ENCODE data around the gene SSTR3. TPM values are rescaled to one million over a fixed set of nuclear protein-coding genes. Genes with fewer than 3 reads are reported as not detected.

SSTR3 gene
- total RNA-seq, 4 donors from 2014 or later: 0.16 to 0.41 TPM; not detected in 2

- DNase-seq: no peak
- in situ Hi-C loops (cut with MboI; ENCODE audit: low pct_ligation_motif_present in 1 of 4, low pct_unique_long_range_greater_than_20kb in 1 of 4, low sequenced_read_pairs in 3 of 4): no loop called here
- H3K27ac ChIP-seq: peak overlapping the region; percentile 27 to 78 (median 50)
- WGBS, 2 donors (ENCODE audit: low coverage in 1 of 2): 67 to 88% methylated on average over 5 to 18 of the region's 18 CpGs
- H3K27me3 ChIP-seq: no peaks in the 10 kb centered on the region
- no peaks in the 10 kb centered on the region for H3K36me3 ChIP-seq
- H3K4me3 ChIP-seq: no peak overlapping the region
- peaks cover 33 to 51% (median 44%) of the 10 kb centered on the region in 4 donors for H3K4me1 ChIP-seq
- intact Hi-C loops (cut with DNase I; ENCODE audit: low total_unique reads): no loop called here
- no peaks in the 10 kb centered on the region for H3K9me3 ChIP-seq
- TF ChIP-seq EP300 (IDR thresholded peaks at IDR 0.05; ENCODE audit: low read depth): no peak
- no peak for TF ChIP-seq POLR2AphosphoS5 (IDR thresholded peaks at IDR 0.05)
- TF ChIP-seq POLR2A (IDR thresholded peaks at IDR 0.05): no peak
- TF ChIP-seq, protein P1, sequence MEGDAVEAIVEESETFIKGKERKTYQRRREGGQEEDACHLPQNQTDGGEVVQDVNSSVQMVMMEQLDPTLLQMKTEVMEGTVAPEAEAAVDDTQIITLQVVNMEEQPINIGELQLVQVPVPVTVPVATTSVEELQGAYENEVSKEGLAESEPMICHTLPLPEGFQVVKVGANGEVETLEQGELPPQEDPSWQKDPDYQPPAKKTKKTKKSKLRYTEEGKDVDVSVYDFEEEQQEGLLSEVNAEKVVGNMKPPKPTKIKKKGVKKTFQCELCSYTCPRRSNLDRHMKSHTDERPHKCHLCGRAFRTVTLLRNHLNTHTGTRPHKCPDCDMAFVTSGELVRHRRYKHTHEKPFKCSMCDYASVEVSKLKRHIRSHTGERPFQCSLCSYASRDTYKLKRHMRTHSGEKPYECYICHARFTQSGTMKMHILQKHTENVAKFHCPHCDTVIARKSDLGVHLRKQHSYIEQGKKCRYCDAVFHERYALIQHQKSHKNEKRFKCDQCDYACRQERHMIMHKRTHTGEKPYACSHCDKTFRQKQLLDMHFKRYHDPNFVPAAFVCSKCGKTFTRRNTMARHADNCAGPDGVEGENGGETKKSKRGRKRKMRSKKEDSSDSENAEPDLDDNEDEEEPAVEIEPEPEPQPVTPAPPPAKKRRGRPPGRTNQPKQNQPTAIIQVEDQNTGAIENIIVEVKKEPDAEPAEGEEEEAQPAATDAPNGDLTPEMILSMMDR (IDR thresholded peaks at IDR 0.05): no peak
Measured at GRCh38 chr22:37175414-37176281, 36.6 kb downstream of the SSTR3 start.

GRCh38 chr22:37174964-37175363 lies 37.3 kb downstream of the SSTR3 start:
- TF ChIP-seq POLR2AphosphoS5 (IDR thresholded peaks at IDR 0.05): no peak
- TF ChIP-seq POLR2A (IDR thresholded peaks at IDR 0.05): no peak
- no peak for TF ChIP-seq EP300 (IDR thresholded peaks at IDR 0.05; ENCODE audit: low read depth)
- TF ChIP-seq, protein P1 (IDR thresholded peaks at IDR 0.05): no peak
- no peak for DNase-seq
- in situ Hi-C loops (cut with MboI; ENCODE audit: low pct_ligation_motif_present in 1 of 4, low pct_unique_long_range_greater_than_20kb in 1 of 4, low sequenced_read_pairs in 3 of 4): no loop called here
- peaks cover 33 to 46% (median 39%) of the 10 kb centered on the region in 4 donors for H3K4me1 ChIP-seq
- intact Hi-C loops (cut with DNase I; ENCODE audit: low total_unique reads): no loop called here
- H3K9me3 ChIP-seq: no peaks in the 10 kb centered on the region
- H3K27ac ChIP-seq: no peak overlapping the region
- no peaks in the 10 kb centered on the region for H3K36me3 ChIP-seq
- H3K4me3 ChIP-seq: no peak overlapping the region
- 89 to 92% methylated on average over 7 to 9 of the region's 9 CpGs for WGBS, 2 donors (ENCODE audit: low coverage in 1 of 2)
- H3K27me3 ChIP-seq: no peaks in the 10 kb centered on the region

DNA sequence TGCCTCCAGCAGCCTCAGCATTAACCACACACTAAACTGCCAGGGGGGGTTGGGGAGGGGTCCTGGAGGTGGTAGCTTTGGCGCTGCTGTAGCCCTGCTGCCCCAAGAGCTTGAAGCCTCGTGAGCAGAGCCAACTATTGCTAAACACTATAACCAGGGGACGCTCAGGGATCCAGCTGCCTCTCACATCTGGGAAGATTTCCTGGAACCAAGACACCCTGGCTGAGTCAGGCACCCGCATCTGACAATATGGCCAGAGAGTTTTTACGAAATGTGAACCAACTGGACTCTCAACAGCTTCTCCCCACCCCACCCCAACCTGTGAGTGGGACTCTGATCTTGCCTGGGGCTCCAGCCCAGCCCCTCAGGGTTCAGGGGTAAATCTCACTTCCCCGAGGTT lies 38.6 kb downstream of the SSTR3 start:
- in situ Hi-C loops (cut with MboI; ENCODE audit: low pct_ligation_motif_present in 1 of 4, low pct_unique_long_range_greater_than_20kb in 1 of 4, low sequenced_read_pairs in 3 of 4) (no loop called here), intact Hi-C loops (cut with DNase I; ENCODE audit: low total_unique reads) (no loop called here)
- H3K27ac ChIP-seq: no peak overlapping the region
- H3K9me3 ChIP-seq: no peaks in the 10 kb centered on the region
- 75% methylated on average over 6 of the region's 6 CpGs; no CpG with 5 or more reads in 1 of the 2 donors for WGBS, 2 donors (ENCODE audit: low coverage in 1 of 2)
- H3K36me3 ChIP-seq: no peaks in the 10 kb centered on the region
- TF ChIP-seq POLR2AphosphoS5 (IDR thresholded peaks at IDR 0.05): peak in 2 of 3 donors; percentile 8 to 35
- no peak for TF ChIP-seq EP300 (IDR thresholded peaks at IDR 0.05; ENCODE audit: low read depth)
- no peaks in the 10 kb centered on the region for H3K27me3 ChIP-seq
- no peak overlapping the region for H3K4me3 ChIP-seq
- H3K4me1 ChIP-seq: peaks cover 27 to 36% (median 31%) of the 10 kb centered on the region in 4 donors
- no peak for DNase-seq

- 96% methylated on average over 14 of the region's 14 CpGs; no CpG with 5 or more reads in 1 of the 2 donors for WGBS, 2 donors (ENCODE audit: low coverage in 1 of 2)
- no peak for DNase-seq
- no peak for TF ChIP-seq POLR2AphosphoS5 (IDR thresholded peaks at IDR 0.05)
- TF ChIP-seq POLR2A (IDR thresholded peaks at IDR 0.05): no peak
- TF ChIP-seq EP300 (IDR thresholded peaks at IDR 0.05; ENCODE audit: low read depth): no peak
- Histone ChIP-seq H3K36me3 (no peaks in the 10 kb centered on the region), H3K27ac (no peak overlapping the region), H3K27me3 (no peaks in the 10 kb centered on the region), H3K9me3 (no peaks in the 10 kb centered on the region), H3K4me3 (no peak overlapping the region), H3K4me1 (peaks cover 21 to 36% (median 28%) of the 10 kb centered on the region in 4 donors)
- in situ Hi-C loops (cut with MboI; ENCODE audit: low pct_ligation_motif_present in 1 of 4, low pct_unique_long_range_greater_than_20kb in 1 of 4, low sequenced_read_pairs in 3 of 4) (no loop called here), intact Hi-C loops (cut with DNase I; ENCODE audit: low total_unique reads) (no loop called here)
Measured at GRCh38 chr22:37172266-37173245, 39.7 kb downstream of the SSTR3 start.

Measured in transverse colon (tissue), 4 donors.